T-cell (primary cell): ENCODE data around the gene C19orf33. TPM values are rescaled to one million over a fixed set of nuclear protein-coding genes. Genes with fewer than 3 reads are reported as not detected.

Source experiments
- ATAC-seq, 4 experiments: fragments of 200-7000 bp in 3 of 4; fragments of 150-1000 bp in 1 of 4; cut with Tn5 transposase; replicated peaks in 1 of 4; 1 replicate in 3 of 4; 2 replicates in 1 of 4; pipeline ENCODE4 v1.10.0; 2021; ENCODE audit warnings: moderate library complexity in 3 of 4, mild to moderate bottlenecking in 2 of 4, moderate number of reproducible peaks in 1 of 4
- CTCF ChIA-PET, 2 donors: fragments of 300-600 bp; sonication (Branson Sonifier 250); formaldehyde crosslinking; loops; one replicate each; lab custom pipeline; 2022; ENCODE audit warnings: antibody characterized with exemption in 2 of 2; lab: Charles Lee
- POLR2A ChIA-PET, 2 donors: fragments of 300-600 bp; sonication (Branson Sonifier 250); formaldehyde crosslinking; loops; one replicate each; lab custom pipeline; 2022; ENCODE audit warnings: antibody characterized with exemption in 2 of 2; lab: Charles Lee
- DNase-seq, 35 experiments: peaks; one replicate each; pipeline versions ENCODE4 v3.0.0 to v3.0.0-alpha.2; 2013 to 2023
- H3K27ac ChIP-seq: one replicate; pipeline ENCODE4 v1.5.1; 2013; ENCODE audit warnings: low read length
- H3K27me3 ChIP-seq, 2 experiments: replicated peaks in 1 of 2; 1 replicate in 1 of 2; 2 replicates in 1 of 2; pipeline versions ENCODE4 v1.6.1 to v1.7.0; 2013; ENCODE audit warnings: low read length in 1 of 2, mixed read lengths in 1 of 2; ENCODE audit not compliant: control insufficient read depth in 2 of 2, insufficient read depth in 2 of 2; ENCODE audit errors: extremely low read depth in 1 of 2
- H3K36me3 ChIP-seq, 2 donors: 1 replicate in 1 of 2; 2 replicates in 1 of 2; pipeline versions ENCODE4 v1.6.1 to v1.7.0; 2013; ENCODE audit warnings: low read length in 1 of 2; ENCODE audit not compliant: control insufficient read depth in 2 of 2, insufficient read depth in 1 of 2; ENCODE audit errors: extremely low read depth in 1 of 2
- H3K4me1 ChIP-seq, 2 experiments: 1 replicate in 1 of 2; 2 replicates in 1 of 2; pipeline versions ENCODE4 v1.6.1 to v1.7.0; 2013; ENCODE audit warnings: low read length in 2 of 2, mixed read lengths in 1 of 2; ENCODE audit not compliant: insufficient read depth in 2 of 2, control insufficient read depth in 1 of 2; ENCODE audit errors: extremely low read depth in 1 of 2
- H3K4me3 ChIP-seq, 2 donors: 1 replicate in 1 of 2; 2 replicates in 1 of 2; pipeline versions ENCODE4 v1.5.1 to v1.7.0; 2013; ENCODE audit warnings: mild to moderate bottlenecking in 2 of 2, low read length in 1 of 2, moderate library complexity in 1 of 2; ENCODE audit not compliant: control insufficient read depth in 1 of 2; ENCODE audit errors: extremely low read depth in 1 of 2
- H3K9me3 ChIP-seq: 2 replicates; pipeline ENCODE4 v1.7.0; 2013
- H3K27ac Mint-ChIP-seq, 2 donors: one replicate each; pipeline ENCODE4 v1.8.0; 2020 to 2021; ENCODE audit warnings: mild to moderate bottlenecking in 2 of 2, mixed read lengths in 2 of 2
- H3K27me3 Mint-ChIP-seq, 2 donors: one replicate each; pipeline ENCODE4 v1.8.0; 2021 to 2022; ENCODE audit warnings: mixed read lengths in 2 of 2
- H3K36me3 Mint-ChIP-seq: one replicate; pipeline ENCODE4 v1.8.0; 2021; ENCODE audit warnings: mixed read lengths
- H3K4me1 Mint-ChIP-seq, 3 donors: one replicate each; pipeline ENCODE4 v1.8.0; 2020 to 2022; ENCODE audit warnings: mixed read lengths in 3 of 3, mild to moderate bottlenecking in 1 of 3
- H3K4me3 Mint-ChIP-seq, 3 donors: one replicate each; pipeline ENCODE4 v1.8.0; 2020 to 2022; ENCODE audit warnings: mild to moderate bottlenecking in 3 of 3, mixed read lengths in 3 of 3, moderate library complexity in 3 of 3
- H3K9me3 Mint-ChIP-seq, 3 donors: one replicate each; pipeline ENCODE4 v1.8.0; 2020 to 2022; ENCODE audit warnings: mixed read lengths in 3 of 3
- WGBS: methylation state at CpG from one replicate; pipeline ENCODE4 v1.1.5; 2013; ENCODE audit warnings: missing lambda C conversion rate; ENCODE audit not compliant: insufficient coverage; 5-methylcytosine and 5-hydroxymethylcytosine counted together
- total RNA-seq, 35 experiments: library from RNA in 6 of 35; stranded (reverse) in 6 of 35; fragments of 120-200 nt in 1 of 35; gene quantifications; one replicate each; pipeline versions ENCODE4 v1.2.1 to v1.2.4 and lab custom pipeline; 2013 to 2026

C19orf33 gene
- total RNA-seq, 5 donors from 2014 or later (not counting 1 experiment from before 2014, with no cell fraction given): 0.56 to 1.4 (median 1.3) TPM; not detected in 2

DNA sequence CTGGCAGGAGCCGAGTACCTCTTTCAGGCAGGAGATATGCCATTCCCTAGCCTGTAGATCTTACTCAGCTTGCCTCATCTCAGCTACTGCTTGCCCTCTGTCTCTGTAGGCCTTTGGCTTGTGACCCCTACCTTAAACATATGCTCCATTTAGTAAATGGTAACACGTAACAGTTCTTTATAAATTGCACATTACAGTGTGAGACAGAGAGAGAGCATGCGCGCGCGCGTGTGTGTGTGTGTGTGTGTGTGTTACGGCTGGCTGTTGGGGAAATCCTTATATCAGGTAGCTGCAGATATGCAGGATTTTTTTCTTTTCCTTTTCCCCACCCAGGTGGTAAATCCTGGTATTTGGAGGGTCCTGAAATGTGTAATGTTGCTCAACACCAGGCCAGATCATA, 35.5 kb upstream of the C19orf33 start:
- ATAC-seq: no peak
- H3K27me3 Mint-ChIP-seq: peaks cover 0 to 2% of the 10 kb centered on the region in 2 donors
- WGBS: no CpG with 5 or more reads among the region's 8 CpGs
- H3K36me3 Mint-ChIP-seq: peaks cover 6% of the 10 kb centered on the region
- no peak overlapping the region for H3K27ac ChIP-seq
- H3K4me3 ChIP-seq: no peak overlapping the region
- POLR2A ChIA-PET: no interaction called here
- H3K27ac Mint-ChIP-seq: peak overlapping the region in 1 of 2 donors; percentile 59
- H3K4me1 ChIP-seq: peaks cover 3 to 21% of the 10 kb centered on the region in 2 experiments
- H3K9me3 ChIP-seq: no peaks in the 10 kb centered on the region
- DNase-seq: no peak
- H3K4me1 Mint-ChIP-seq: peaks cover 30 to 38% (median 35%) of the 10 kb centered on the region in 3 donors
- peaks cover 0 to 9% of the 10 kb centered on the region in 2 experiments for H3K27me3 ChIP-seq
- CTCF ChIA-PET: interaction anchor here in 1 of 2 donors (0.6 kb wide), 1 partner anchor 28 kb away, joined by 3 read pairs; no protein-coding TSS in a partner anchor
- no peak overlapping the region for H3K4me3 Mint-ChIP-seq
- no peaks in the 10 kb centered on the region for H3K9me3 Mint-ChIP-seq
- no peaks in the 10 kb centered on the region for H3K36me3 ChIP-seq

DNA sequence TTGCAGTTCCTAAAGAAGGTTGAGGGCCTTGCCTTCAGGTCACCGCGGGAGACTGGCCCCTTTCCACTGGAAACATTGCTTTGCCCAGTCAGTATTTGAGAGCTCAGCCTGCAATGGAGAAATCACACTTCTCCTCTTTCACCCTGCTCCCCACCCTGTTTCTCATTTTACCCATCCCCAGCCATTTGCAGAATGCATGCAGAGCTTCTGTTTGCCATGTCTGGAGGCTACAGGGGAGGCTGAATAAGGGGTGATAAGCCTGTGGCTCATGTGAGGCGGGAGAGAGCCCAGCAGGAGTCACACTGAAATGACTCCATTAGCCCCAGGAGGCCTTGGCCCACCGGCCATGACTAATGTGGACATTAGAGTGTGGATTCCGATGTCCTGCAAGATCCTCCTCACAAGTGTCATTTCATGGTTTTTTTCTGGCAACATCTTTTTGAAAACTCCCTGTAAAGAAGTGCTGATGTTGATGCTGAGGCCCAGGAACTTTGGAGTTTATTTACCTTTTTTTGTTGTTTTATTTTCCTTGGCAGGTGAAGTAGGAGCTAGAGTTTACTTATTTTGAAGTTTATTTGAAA, 33.4 kb upstream of the C19orf33 start:
- Histone ChIP-seq H3K27me3 (no peaks in the 10 kb centered on the region), H3K27ac (no peak overlapping the region), H3K9me3 (no peaks in the 10 kb centered on the region), H3K4me3 (no peak overlapping the region), H3K4me1 (peaks cover 0 to 2% of the 10 kb centered on the region in 2 experiments), H3K36me3 (no peaks in the 10 kb centered on the region)
- Mint-ChIP-seq H3K27ac (no peak overlapping the region), H3K36me3 (peaks cover 6% of the 10 kb centered on the region), H3K4me3 (no peak overlapping the region), H3K9me3 (no peaks in the 10 kb centered on the region), H3K4me1 (peaks cover 16 to 22% (median 21%) of the 10 kb centered on the region in 3 donors), H3K27me3 (no peaks in the 10 kb centered on the region)
- ChIA-PET POLR2A (no interaction called here), CTCF (interaction anchor here (0.5 to 0.6 kb wide), 2 partner anchors 36 to 64 kb away, joined by 5 read pairs; no protein-coding TSS in a partner anchor)
- 93% methylated on average over 4 of the region's 5 CpGs for WGBS
- ATAC-seq: no peak
- no peak for DNase-seq

GRCh38 chr19:38273499-38273898, 30.6 kb upstream of the C19orf33 start:
- no peaks in the 10 kb centered on the region for H3K9me3 Mint-ChIP-seq
- no peaks in the 10 kb centered on the region for H3K9me3 ChIP-seq
- ChIA-PET CTCF (no interaction called here), POLR2A (no interaction called here)
- no peaks in the 10 kb centered on the region for H3K27me3 ChIP-seq
- no peak overlapping the region for H3K27ac ChIP-seq
- H3K4me3 ChIP-seq: no peak overlapping the region
- H3K27ac Mint-ChIP-seq: no peak overlapping the region
- no peaks in the 10 kb centered on the region for H3K4me1 ChIP-seq
- H3K4me1 Mint-ChIP-seq: peaks cover 0 to under 1% (median 0%) of the 10 kb centered on the region in 3 donors
- DNase-seq (no peak), ATAC-seq (no peak)
- H3K27me3 Mint-ChIP-seq: no peaks in the 10 kb centered on the region
- H3K36me3 Mint-ChIP-seq: peaks cover 6% of the 10 kb centered on the region
- H3K4me3 Mint-ChIP-seq: no peak overlapping the region
- WGBS: no CpG with 5 or more reads among the region's 2 CpGs
- no peaks in the 10 kb centered on the region for H3K36me3 ChIP-seq

- ATAC-seq (no peak), DNase-seq (no peak)
- Histone ChIP-seq H3K4me3 (no peak overlapping the region), H3K9me3 (no peaks in the 10 kb centered on the region), H3K27me3 (no peaks in the 10 kb centered on the region), H3K4me1 (no peaks in the 10 kb centered on the region), H3K36me3 (no peaks in the 10 kb centered on the region), H3K27ac (no peak overlapping the region)
- no peak overlapping the region for H3K4me3 Mint-ChIP-seq
- peaks cover 6% of the 10 kb centered on the region for H3K36me3 Mint-ChIP-seq
- H3K27ac Mint-ChIP-seq: no peak overlapping the region
- no peaks in the 10 kb centered on the region for H3K4me1 Mint-ChIP-seq
- ChIA-PET CTCF (no interaction called here), POLR2A (no interaction called here)
- no peaks in the 10 kb centered on the region for H3K27me3 Mint-ChIP-seq
- 80% methylated on average over 5 of the region's 9 CpGs for WGBS
- no peaks in the 10 kb centered on the region for H3K9me3 Mint-ChIP-seq
These were observed 29.3 kb upstream of the C19orf33 start for GRCh38 chr19:38274739-38275138.

DNA sequence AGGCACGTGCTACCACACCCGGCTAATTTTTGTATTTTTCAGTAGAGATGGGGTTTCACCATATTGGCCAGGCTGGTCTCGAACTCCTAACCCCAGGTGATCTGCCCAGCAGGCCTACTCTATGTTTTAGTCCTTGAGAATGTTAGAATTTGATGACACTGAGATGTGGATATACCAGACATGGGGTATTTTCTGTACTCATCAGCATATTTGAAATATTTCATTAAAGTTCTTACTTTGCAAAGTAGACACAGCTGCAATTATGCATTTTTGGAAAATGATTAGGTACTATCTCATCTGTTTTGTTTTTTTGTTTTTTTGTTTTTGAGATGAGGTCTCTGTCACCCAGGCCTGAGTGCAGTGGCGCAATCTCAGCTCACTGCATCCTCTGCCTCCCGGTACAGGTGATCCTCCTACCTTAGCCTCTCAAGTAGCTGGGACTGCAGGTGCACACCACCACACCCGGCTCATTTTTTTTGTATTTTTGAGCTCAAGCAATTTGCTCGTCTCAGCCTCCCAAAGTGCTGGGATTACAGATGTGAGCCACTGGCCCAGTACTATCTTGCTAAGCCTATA, 27.0 kb upstream of the C19orf33 start:
- Histone ChIP-seq H3K4me3 (no peak overlapping the region), H3K27me3 (no peaks in the 10 kb centered on the region), H3K4me1 (peaks cover 0 to 2% of the 10 kb centered on the region in 2 experiments), H3K36me3 (no peaks in the 10 kb centered on the region), H3K9me3 (no peaks in the 10 kb centered on the region), H3K27ac (no peak overlapping the region)
- ChIA-PET CTCF (no interaction called here), POLR2A (no interaction called here)
- Mint-ChIP-seq H3K9me3 (no peaks in the 10 kb centered on the region), H3K36me3 (no peaks in the 10 kb centered on the region), H3K4me3 (no peak overlapping the region), H3K4me1 (peaks cover 5 to 7% (median 5%) of the 10 kb centered on the region in 3 donors), H3K27ac (no peak overlapping the region), H3K27me3 (no peaks in the 10 kb centered on the region)
- ATAC-seq (no peak), DNase-seq (no peak)
- 92% methylated on average over 2 of the region's 7 CpGs for WGBS

DNA sequence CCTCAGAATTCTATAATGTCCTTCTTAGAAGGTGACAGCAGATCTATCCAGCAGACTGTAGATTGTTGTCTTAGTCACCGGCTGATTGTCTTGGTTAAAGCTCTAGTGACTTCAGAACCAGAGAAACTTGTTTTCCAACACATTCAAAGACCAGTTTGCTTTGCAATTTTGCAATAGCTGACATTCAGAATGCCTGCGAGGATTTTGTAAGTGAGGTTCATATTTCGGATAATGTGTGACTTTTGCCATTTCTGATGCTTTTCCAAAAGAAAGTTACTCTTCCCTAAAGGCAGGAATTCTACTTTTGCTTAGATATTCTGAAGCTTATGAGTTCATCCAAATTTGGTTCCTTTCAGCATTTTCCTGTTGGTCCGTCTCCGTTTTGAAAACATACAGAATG, 26.5 kb upstream of the C19orf33 start:
- ChIA-PET POLR2A (no interaction called here), CTCF (no interaction called here)
- Histone ChIP-seq H3K27me3 (no peaks in the 10 kb centered on the region), H3K9me3 (no peaks in the 10 kb centered on the region), H3K36me3 (no peaks in the 10 kb centered on the region), H3K27ac (no peak overlapping the region), H3K4me1 (peaks cover 2 to 5% of the 10 kb centered on the region in 2 experiments), H3K4me3 (no peak overlapping the region)
- Mint-ChIP-seq H3K36me3 (no peaks in the 10 kb centered on the region), H3K4me1 (peaks cover 10 to 12% (median 10%) of the 10 kb centered on the region in 3 donors), H3K4me3 (no peak overlapping the region), H3K27me3 (no peaks in the 10 kb centered on the region), H3K9me3 (no peaks in the 10 kb centered on the region), H3K27ac (no peak overlapping the region)
- no peak for ATAC-seq
- 100% methylated on average over 2 of the region's 5 CpGs for WGBS
- no peak for DNase-seq
